HG02759 (cell line): Measurements from ENCODE around the gene FOXO1.

Experiments
- ATAC-seq: cut with Tn5 transposase; IDR thresholded peaks from one replicate; pipeline ENCODE4 v1.9.1; 2021; ENCODE audit warnings: mild to moderate bottlenecking, moderate library complexity; ENCODE audit not compliant: unreplicated experiment

The FOXO1 gene

GRCh38 chr13:40640202-40640601 is 26.2 kb downstream of the FOXO1 start:
- ATAC-seq, result no peak

- ATAC-seq, result no peak
Observed at GRCh38 chr13:40639221-40639681, 27.2 kb downstream of the FOXO1 start.

DNA sequence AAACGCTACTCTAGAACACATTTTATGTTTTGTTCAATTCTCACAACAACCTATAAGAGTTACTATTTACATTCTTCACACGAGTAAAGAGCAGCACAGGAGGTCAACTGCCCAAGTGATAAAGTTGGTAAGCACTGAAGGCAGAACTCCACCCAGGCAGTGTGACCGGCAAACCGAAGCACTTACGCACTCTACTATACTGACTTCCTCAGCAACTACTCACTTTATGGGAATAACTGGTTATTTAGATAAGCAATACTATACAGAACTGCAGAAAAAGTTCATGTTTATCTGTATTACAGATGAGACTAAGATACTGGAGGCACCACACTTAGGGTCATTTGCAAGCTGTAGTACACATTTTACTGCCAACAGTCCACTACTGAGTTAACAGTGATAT is 28.8 kb downstream of the FOXO1 start:
- peak; percentile 45 for ATAC-seq

DNA sequence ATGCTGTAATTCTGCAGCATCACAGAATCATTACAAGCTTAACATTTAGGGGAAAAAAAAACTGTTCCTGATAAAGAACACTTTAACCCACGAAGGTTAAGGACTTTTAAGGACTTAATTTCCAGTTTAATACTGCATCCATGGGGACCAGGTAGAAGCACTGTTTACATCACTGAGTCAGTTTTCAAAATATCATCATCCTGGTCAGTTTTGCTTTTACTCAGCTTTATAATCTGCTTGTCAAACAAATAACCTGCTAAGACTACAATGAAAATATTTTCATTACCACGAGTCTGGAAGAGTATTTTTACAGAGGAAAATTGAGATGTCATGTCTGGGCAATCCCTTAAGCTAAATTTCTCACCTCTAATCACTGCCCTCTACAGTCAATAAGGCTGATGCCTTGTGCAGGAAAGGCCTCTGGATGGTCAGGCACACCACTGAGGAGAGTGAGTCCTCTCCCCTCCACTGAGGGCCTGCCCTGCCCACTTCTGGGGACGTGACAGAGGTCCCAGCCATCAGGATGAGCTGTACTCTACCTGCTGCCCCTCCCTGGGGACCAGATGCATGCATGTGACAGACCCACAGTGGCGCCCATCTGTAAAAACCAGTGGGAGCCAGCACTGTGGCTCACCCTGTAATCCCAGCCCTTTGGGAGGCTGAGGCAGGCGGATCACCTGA is 31.0 kb downstream of the FOXO1 start:
- peak; percentile 32 for ATAC-seq

GRCh38 chr13:40632915-40633314 is 33.5 kb downstream of the FOXO1 start:
- ATAC-seq, result no peak

- ATAC-seq, result peak; percentile 41
Observed at GRCh38 chr13:40631605-40632004, 34.8 kb downstream of the FOXO1 start.

DNA sequence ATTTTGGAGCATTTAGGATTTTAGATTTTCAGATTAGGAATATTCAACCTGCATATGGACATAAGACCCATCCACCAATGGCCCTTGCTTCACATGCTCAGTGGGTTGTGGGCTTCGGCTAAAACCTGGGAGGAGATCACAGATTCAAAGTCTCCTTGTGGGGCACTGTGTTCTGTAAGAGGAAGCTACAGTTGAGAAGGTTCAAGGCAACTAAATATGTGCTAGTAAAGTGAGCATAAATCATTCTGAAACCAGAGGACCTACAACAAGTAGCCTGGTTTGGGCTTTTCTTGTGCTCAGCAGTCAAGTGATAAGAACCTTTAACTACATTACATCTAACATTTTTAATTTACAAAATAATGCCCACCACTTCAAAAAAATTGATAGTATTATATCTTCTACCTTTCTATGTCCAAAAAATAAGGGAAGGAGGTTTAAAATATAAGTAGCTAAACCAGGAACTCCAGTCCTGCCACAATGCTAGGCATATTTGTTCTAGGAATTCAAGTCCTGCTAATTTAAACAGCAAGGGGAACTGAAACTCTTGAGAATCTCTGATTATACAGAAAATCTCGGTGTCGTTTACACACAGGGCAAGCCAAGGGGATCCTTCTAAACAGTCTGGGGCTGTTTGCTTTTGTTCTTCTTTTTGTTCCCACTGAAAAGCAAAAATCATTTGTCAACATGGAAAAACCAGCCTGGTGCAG is 36.6 kb downstream of the FOXO1 start:
- ATAC-seq, result peak; percentile 79

- no peak for ATAC-seq
Observed at GRCh38 chr13:40626977-40627376, 39.5 kb downstream of the FOXO1 start.

DNA sequence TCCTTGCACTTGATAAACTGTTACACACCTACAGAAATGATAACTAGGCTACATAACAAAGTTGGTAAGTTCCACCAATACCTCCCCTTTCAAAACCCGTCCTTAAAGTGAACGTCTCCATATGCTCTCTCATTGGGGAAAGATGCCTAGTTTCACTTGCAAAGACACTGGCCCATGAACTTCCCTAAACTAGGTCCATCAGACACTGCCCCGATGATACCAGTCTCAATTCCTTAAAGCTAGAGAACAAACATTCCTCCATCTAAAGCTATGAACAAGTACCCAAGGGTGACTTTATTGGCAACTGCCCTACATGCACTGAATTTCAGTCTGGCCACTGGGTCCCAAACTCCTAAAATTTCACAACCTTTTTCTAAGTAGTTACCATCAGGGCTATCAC is 39.9 kb downstream of the FOXO1 start:
- ATAC-seq, result no peak

DNA sequence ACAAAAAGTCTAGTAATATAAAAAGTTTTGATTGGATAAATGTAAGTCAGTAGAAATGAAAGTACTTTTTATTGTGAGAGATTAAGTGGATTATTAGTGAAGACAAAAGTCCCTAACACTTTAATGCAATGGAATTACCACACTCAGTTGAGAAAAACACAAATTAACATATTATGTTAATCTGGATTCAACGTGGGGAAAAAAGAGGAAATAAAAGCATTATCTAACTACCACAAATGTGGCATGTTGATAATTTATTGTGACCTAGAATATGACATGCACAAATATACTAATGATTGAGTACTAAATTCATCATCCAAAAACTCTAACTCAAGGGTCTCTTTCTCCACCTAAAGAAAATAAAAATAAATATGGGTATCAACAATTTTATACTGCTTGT is 41.5 kb downstream of the FOXO1 start:
- no peak for ATAC-seq

DNA sequence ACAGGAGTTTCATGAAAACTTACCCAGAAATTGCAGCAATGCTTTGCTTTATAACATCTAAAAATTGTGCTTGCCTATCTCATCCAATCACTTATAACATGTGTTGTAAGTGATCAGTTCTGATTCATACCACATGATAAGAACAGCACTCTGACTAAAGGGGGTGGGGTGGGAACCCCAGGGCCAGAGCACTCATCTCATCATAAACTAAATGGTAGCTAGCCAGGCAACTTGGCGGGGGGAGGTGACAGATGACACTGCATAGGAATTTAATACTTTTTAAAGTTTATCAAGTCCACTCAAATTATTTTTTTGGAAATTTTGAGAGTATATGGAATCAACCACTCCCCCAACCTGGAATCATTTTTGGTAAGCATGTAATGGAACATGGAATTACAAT is 42.1 kb downstream of the FOXO1 start:
- no peak for ATAC-seq

GRCh38 chr13:40622761-40623160 is 43.7 kb downstream of the FOXO1 start:
- ATAC-seq, result no peak

DNA sequence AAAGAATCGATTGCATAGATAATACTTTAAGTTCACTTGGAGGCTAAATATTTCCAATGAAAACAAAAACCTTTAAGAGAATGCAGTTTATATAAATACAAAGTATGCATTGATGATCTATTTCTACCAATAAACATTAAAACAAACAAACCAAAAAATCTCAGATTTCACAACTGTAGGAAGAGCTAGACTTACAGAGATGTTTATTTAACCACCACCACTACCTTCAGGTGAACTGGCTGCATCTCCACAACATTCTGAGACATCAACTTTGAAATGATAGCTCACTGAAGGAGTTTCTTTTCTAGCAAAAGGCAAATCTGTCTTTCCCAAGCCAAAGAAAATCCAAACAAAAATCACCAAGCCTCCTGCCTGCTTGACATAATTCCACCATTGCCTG is 44.2 kb downstream of the FOXO1 start:
- no peak for ATAC-seq

DNA sequence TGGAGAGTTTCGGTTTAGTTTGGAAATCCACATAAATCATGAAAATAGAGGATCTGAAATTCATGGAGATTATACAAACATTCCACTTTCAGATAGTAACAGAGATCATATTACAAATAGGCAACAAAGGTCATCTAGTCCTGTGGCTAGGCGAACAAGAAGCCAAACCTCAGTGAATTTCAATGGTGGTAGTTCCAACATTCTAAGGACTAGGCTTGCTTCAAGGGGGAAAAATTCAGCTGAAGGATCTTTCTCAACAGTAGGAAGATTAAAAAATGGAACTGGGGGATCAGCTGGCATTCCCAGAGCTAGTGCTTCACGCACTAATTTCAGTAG is 47.0 kb downstream of the FOXO1 start:
- ATAC-seq, result no peak

DNA sequence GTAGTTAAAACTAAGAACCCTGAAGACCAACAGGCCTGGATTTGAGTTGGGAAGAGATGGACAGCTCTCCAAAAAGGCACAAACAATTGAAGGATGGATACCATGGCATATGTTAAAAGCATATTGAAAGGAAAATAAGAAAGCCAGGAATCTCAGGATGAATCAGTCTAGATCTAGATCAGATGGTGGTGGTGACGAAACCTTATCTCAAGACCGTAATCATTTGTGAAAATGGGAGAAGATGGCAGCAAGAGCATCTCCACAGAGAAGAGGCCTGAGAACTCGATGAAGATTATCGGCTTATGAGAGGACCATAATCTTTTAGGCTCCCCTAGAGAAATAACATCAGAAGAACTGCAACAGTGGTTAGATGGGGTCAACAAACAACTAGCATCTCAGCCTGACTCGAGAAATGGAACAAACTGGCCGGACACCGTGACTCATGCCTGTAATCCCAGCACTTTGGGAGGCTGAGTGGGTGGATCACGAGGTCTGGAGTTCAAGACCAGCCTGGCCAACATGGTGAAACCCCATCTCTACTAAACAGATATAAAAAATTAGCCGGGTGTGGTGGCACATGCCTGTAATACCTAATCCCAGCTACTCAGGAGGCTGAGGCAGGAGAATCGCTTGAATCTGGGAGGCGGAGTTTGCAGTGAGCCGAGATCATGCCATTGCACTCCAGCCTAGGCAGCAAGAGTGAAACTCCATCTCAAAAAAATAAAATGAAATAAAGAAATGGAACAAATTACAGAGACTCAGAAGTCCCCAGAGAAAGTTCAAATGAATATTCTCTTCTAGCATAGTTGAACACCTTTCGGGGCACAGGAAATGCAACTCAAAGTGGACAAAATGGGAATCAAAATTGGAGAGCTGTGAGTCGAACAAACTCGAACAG is 47.6 kb downstream of the FOXO1 start:
- ATAC-seq, result no peak

DNA sequence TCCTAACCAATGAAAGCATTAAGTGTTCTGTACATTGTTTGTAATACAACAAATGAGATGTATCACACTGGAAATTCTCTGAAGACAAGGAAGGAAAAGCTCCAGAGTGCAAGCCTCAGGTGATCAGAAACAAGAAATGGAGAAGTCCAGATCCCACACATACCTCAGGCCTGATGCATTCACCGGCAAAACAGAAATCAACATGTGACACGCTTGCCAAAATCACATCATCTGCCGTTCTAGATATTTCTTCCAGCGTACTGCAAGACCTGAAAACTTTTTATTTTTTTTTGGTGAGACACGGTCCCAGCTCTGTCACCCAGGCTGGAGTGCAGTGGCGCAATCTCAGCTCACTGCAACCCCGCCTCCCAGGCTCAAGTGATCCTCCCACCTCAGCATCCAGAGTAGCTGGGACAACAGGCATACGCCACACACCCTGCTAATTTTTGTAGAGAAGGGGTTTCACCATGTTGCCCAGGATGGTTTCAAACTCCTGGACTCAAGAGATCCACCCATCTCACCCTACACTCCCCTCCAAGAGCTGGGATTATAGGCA is 48.6 kb downstream of the FOXO1 start:
- no peak for ATAC-seq

DNA sequence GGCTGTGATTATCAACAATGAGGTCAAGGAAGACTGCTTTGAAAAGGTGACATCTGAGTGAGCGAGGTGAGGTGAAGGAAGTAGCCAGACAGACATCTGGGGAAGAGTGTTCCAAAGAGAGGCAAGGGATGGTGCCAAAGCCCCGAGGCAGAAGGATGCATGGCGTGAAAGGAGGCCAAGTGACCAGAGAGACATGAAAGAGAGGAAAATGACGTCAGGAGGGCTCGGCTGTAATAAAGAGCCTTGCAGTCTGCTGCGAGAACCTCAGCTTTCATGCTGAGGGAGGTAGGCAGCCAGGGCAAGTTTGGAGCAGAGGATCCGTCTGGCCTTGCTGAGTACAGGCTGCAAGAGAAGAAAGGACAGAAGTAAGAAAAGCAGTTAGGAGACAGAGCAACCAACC is 50.8 kb downstream of the FOXO1 start:
- ATAC-seq, result no peak

DNA sequence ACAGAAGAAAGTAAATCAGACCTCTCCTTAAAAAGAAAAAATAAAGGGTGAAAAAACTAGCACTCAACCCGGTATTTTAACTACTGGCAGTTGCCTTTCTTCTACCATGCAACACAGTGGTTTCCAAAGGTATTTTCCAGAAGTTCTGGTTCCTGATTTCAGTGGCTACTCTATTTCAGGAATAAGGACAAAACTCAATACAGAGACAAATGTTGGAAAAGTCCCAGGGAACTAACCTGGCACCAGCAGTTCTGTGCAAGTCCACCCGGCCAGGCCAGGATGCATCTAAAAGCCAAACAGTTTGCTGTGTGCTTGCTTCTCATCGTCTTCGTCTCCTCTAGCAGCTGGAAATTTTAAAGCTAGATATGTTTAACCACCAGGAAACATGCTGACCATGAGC is 52.5 kb downstream of the FOXO1 start:
- peak; percentile 6 for ATAC-seq

DNA sequence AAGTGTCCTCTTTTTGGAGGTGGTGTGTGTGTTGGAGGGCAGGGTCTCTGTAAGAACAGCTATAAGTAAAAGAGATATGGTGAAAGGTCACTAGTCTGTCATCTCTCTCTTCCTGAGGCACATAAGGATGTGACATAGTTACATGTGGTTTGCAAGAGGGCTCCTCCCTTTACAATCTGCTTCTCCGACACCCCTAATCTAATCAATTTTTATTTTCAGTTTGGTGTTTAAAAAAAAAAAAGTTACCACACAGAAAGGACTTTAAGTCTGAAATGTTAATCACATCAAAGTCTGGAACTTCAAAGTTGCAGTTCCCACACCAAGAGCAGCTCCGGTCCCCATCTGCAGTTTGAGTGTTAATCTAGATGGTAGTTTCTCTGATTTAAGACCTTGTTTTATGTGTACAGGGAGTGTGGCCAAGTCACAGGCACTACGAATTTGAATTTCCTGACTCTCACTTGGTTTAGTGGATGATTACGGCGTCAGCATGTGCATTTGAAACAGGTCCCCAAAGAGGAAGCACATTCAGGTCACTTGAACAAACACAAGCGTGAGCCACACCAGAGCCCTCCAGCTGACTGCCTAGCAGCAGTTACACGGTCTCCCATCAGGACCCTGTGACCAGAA is 53.1 kb downstream of the FOXO1 start:
- ATAC-seq, result peak; percentile 87

- no peak for ATAC-seq
Observed at GRCh38 chr13:40612041-40612440, 54.4 kb downstream of the FOXO1 start.

- no peak for ATAC-seq
Observed at GRCh38 chr13:40611635-40612034, 54.8 kb downstream of the FOXO1 start.
